Liver (tissue), 3 donors: Measurements from ENCODE around the gene ZNG1F.
"Not testable (repeated sequence)": the region's sequence is repeated elsewhere in the genome, so short reads cannot be mapped to it uniquely, and the experiment has no call there.

Experiments
- RAD21 ChIP-seq, 2 donors: IDR thresholded peaks; 2 replicates each; pipeline ENCODE4 v1.6.1; 2016; ENCODE audit warnings: antibody characterized with exemption in 2 of 2, mild to moderate bottlenecking in 2 of 2
- TF ChIP-seq, protein P1 (sequence below): IDR thresholded peaks from 2 replicates; pipeline ENCODE4 v1.6.1; 2016; ENCODE audit warnings: antibody characterized with exemption
- TF ChIP-seq, protein P2 (sequence below): fragments of 150-350 bp; IDR thresholded peaks from 2 replicates; pipeline ENCODE4 v1.5.1; 2017; ENCODE audit warnings: improper control_type of control experiment, low read depth, low read length; ENCODE audit not compliant: missing input control
- donor health status: healthy.
- donor health status: healthy.

DNA sequence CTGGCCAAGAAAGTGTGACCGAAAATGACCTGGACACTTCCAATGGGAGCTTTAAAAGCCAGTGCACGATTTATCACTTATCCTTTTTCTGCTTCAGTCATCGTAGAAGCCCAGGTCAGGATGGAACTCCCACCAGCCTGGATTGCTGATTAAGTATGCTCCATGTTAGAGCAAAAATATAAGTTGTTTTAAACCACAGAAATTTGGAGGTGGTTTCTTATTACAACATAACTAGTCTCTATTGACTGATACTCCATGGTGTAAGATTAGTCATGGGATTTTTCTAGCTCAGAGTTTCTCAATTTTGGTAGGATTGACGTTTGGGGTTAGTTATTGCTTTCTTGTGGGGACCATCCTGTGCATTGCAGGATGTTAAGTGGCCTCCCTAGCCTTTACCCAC lies 90.4 kb downstream of the ZNG1F start:
- TF ChIP-seq, protein P1, sequence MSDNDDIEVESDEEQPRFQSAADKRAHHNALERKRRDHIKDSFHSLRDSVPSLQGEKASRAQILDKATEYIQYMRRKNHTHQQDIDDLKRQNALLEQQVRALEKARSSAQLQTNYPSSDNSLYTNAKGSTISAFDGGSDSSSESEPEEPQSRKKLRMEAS = not testable (repeated sequence)
- TF ChIP-seq, protein P2, sequence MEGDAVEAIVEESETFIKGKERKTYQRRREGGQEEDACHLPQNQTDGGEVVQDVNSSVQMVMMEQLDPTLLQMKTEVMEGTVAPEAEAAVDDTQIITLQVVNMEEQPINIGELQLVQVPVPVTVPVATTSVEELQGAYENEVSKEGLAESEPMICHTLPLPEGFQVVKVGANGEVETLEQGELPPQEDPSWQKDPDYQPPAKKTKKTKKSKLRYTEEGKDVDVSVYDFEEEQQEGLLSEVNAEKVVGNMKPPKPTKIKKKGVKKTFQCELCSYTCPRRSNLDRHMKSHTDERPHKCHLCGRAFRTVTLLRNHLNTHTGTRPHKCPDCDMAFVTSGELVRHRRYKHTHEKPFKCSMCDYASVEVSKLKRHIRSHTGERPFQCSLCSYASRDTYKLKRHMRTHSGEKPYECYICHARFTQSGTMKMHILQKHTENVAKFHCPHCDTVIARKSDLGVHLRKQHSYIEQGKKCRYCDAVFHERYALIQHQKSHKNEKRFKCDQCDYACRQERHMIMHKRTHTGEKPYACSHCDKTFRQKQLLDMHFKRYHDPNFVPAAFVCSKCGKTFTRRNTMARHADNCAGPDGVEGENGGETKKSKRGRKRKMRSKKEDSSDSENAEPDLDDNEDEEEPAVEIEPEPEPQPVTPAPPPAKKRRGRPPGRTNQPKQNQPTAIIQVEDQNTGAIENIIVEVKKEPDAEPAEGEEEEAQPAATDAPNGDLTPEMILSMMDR = not testable (repeated sequence)
- not testable (repeated sequence) for TF ChIP-seq RAD21 (IDR thresholded peaks at IDR 0.05)
